IPS DF 4.7 (cell line): ENCODE data around the gene AGO3.

Experiments used
- DNase-seq: peaks from one replicate; pipeline ENCODE4 v3.0.0-alpha.2; 2013; ENCODE audit warnings: low spot score; ENCODE audit errors: extremely low read depth

AGO3 gene

GRCh38 chr1:36094621-36095061, 163.7 kb downstream of the AGO3 start:
- no peak for DNase-seq

GRCh38 chr1:36095760-36096405, 165.0 kb downstream of the AGO3 start:
- DNase-seq, result no peak

- no peak for DNase-seq
Measured at GRCh38 chr1:36096500-36097432, 165.9 kb downstream of the AGO3 start.

DNA sequence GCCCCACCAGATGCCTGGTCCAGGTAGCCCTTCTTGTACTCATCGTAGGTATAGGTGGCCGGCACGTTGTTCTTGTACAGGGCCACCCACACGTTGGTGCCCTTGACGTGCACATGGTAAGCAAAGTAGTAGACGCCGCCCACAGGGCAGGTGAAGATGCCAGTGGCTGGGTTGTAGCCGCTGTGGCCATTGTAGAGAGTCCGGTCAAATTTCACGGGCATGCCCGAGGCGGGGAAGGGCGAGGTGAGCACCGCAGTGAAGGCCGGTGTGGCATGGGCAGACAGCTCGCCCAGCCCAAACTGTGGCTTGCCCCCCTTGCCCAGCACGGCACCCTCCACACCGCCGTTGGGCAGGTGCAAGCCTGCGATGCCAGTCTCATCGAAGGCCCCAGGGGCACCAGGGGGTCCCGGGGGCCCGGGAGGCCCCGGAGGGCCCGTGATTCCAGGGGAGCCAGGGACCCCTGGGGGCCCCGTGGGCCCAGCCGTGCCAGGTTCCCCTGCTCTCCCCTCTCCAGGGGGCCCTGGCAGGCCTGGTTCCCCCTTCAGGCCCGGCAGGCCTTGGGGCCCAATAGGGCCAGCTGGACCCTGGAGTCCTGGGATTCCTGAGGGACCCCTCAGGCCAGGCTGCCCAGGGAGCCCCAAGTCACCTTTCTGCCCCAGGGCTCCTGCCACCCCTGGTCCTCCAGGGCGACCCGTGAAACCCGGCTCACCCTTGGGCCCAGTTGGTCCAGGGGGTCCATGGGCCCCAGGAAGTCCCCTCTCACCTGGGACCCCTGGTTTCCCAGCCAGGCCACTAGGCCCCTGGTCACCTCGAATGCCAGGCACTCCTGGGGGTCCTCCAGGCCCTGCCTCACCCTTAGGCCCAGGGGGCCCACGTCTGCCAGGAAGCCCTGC, 167.0 kb downstream of the AGO3 start:
- DNase-seq, result no peak

DNA sequence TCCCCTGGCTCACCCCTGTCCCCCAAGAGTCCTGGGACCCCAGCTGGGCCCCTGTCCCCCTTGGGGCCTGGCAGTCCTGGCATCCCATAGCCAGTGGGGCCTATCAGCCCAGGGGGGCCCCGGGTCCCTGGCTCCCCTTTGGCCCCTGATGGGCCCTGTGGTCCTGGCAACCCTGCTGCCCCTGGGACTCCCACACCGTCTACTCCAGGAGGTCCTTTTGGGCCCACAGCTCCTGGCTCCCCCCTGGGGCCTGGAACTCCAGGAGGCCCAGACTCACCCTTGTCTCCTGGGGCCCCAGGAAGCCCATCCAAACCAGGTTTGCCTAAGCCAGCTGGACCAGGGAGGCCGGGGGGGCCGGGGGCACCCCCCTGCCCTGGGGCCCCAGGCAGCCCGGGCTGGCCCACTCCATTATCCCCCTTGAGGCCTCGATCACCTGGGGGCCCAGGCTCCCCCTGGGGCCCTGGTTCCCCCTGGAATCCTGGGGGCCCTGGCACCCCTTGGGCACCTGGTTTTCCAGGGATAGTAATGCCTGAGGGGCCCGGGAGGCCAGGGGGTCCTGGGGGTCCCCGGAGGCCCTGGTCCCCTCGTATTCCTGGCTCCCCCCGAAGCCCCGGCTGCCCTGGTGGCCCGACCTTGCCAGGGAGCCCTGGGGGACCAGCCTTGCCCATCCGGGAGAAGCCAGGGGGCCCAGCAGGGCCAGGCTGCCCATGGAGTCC, 167.9 kb downstream of the AGO3 start:
- DNase-seq, result no peak

DNA sequence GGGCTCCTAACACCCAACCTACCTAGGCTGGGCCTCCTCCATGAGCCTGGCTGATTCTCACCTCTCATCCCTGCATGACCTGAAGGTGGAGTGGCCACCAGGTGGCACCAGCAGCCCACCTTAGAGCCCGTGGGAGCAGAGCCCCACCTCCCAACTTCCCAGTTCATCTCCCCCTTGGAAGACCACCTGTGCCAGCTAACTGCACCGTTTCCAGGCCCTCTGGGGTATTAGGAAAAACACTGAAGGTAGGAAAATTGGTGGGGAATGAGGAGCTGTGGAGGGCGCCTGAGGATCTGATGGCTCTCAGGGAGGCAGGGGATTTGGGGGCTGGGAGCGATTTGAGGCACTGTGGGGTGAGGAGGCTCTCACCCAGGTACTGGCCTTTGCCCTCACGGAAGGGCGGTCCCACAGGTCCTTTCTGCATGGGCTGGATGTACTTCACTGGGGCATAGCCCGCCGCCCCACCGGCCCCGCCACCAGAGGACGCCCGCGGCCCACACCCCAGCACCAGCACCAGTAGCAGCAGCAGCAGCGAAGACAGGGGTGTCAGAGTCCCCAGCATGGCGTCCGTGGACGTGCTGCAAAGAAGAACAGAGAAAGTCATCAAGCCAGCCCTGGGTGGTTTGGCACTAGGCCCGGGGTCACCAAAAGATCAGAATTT, 168.9 kb downstream of the AGO3 start:
- DNase-seq, result peak; percentile 64

GRCh38 chr1:36100376-36100775, 169.5 kb downstream of the AGO3 start:
- DNase-seq, result no peak

- DNase-seq, result no peak
Measured at GRCh38 chr1:36101546-36101945, 170.6 kb downstream of the AGO3 start.

DNA sequence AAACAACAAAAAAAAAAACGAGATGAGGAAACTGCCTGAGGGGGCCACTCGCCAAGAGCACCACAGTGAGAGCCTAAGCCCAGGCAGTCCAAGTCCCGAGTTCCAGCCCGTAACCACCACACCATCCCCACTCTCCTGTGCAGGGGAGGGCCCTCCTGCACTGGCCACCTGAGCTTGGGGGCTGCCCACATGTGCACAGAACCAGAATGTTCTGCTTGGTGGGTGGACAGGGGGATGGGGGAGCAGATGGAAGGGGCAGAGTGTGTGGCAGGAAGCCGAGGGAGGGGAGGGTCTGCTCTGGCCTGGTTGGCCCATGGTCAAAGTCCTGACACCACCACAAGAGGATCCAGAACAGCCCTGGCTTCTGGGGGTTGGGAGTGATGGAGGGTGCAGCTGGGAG, 175.4 kb downstream of the AGO3 start:
- DNase-seq, result no peak

DNA sequence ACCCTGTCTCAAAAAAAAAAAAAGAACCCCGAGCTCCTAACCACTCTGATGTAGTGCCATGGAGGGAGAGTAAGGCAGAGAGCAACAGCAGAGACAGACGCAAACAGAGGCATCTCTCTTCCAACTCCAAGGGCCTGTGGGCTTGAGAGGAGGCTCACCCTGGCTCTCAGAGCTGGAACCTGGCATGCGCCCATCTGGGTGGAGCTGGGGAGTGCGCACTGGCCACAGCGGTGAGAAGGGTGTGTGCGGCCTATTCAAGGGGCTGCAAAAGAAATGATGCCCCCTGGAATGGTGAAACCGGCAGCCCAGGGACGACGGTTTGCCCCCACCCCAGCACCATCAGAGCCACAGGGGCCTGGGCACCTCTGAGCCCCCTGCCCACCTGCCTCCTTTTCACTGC, 176.5 kb downstream of the AGO3 start:
- no peak for DNase-seq

GRCh38 chr1:36108314-36108713, 177.4 kb downstream of the AGO3 start:
- DNase-seq, result no peak

DNA sequence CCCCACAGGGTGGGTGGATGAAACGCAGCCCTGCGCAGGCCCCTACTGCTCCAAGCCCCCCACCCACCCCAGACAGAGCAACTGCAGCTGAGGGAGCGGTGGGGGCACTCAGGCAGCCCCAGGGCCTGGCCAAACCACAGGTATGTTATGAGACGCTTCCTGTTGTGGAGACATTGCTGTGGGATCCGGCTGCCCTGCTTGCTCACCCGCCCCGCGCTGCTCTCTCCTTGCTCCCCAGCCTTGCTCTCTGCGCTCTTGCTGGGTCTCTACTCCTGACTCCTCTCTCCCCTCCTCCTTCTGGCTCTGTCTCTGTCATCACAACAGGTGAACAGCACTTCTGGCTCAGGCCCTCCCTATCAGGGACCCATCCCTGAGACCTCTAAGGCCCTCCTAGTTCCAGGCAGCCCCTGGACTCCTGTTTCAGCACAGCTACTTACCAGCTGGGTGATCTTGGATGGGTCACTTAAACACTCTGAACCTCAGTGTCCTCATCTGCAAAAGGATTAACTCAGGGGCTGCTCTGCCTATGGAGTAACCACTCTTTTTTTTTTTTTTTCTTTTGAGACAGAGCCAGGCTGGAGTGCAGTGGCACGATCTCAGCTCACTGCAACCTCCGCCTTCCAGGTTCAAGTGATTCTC, 178.3 kb downstream of the AGO3 start:
- DNase-seq, result no peak

- DNase-seq, result no peak
Measured at GRCh38 chr1:36111151-36111550, 180.2 kb downstream of the AGO3 start.

- DNase-seq, result no peak
Measured at GRCh38 chr1:36112823-36113222, 181.9 kb downstream of the AGO3 start.

DNA sequence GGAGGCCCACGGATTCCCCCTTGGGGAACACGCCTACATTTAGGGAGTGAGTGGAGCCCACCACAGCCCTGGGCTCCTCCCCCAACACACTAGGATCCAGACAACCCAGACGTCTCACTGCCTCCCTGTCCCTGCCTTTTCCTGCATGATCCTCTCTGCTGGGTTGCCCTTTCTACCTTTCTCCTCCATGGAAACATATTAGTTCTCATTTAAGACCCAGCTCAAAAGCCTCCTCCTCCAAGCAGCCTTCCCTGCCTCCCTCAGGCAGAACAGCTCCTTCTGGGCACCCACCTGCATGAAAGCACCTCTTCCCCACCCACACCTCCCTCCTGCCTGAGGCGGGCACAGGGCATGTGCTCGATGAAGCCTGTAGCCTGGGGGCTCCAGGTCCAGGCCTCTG, 183.5 kb downstream of the AGO3 start:
- DNase-seq, result no peak

DNA sequence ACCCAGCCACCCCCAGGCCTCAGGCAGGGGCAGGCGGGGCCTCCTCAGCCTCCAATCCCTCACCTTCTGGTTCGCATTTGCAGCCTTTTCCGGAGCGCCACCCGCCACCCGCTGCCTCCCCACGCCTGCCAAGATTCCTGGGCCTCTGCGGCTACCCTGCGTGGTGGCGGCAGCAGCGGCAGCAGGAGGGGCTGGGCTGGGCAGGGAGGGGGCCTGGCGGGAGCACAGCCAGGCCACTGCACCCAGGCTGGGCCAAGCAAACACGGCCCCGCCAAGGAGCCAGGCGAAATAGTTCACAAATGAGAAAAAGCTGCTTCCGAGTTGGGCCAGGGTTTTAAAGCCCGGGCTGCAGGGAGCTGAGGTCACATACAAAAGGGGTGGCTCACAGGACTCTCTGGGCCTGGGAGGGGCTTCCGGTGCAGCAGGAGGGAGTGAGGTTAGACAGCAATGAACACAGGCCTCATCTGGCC, 184.3 kb downstream of the AGO3 start:
- no peak for DNase-seq

DNA sequence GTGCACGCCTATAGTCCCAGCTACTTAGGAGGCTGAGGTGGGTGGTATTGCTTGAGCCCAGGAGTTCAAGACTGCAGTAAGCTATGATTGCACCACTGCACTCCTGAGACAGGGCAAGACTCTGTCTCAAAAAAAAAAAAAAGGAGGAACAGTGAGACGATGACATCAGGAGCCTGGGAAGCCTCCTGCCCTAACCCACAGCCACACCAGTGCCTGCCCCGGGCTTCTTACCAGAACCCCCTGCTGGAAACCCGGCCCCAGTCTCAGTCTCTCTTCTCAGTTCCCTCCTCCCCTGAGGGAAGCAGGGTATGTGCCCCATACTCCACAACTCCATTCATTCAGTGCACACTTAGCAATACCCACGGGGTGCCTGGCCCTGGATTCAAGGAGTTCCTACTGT, 185.0 kb downstream of the AGO3 start:
- no peak for DNase-seq

DNA sequence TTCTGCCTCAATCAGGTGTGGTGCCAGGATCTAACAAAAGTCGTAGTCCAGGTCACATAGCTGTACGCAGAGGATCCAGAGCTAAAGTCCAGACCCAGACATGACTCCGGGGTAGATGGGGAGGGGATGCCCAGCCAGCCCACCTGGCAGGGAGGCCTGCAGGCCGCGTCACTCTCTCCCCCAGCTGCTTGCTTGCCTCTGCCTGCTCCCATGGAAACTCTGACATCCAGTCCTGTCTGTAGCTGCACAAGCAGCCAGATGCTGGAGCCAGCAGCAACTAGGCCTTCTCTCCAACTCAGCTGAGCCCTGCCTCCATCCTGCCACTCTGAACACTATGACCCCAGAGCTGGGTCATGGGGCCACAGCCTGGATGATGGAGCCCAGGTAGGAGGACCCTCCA, 186.0 kb downstream of the AGO3 start:
- DNase-seq, result no peak

GRCh38 chr1:36118447-36119204, 187.7 kb downstream of the AGO3 start:
- DNase-seq, result no peak
